HEK293 (cell line): ENCODE measurements around the gene NDUFS7.

Source experiments
- CTCF ChIA-PET: fragments of 350-600 bp; formaldehyde crosslinking; extraction: SDS; loops from one replicate; lab custom pipeline; 2021; ENCODE audit warnings: antibody characterized with exemption; lab: Yijun Ruan, JAX
- POLR2A ChIA-PET: fragments of 300-600 bp; formaldehyde crosslinking; extraction: SDS; loops from one replicate; lab custom pipeline; 2020; ENCODE audit warnings: antibody characterized with exemption, inconsistent platforms; lab: Yijun Ruan, JAX
- H3K27ac ChIP-seq: fragments of 200-500 bp; sonication (Bioruptor generic); 2 replicates; pipeline ENCODE4 v1.5.1; 2014; ENCODE audit warnings: low read depth, low read length, control low read depth, inconsistent platforms; ENCODE audit errors: extremely low read depth
- H3K36me3 ChIP-seq, 2 experiments: fragments of 200-500 bp in 1 of 2; sonication (Bioruptor generic) in 1 of 2; 1 replicate in 1 of 2; 2 replicates in 1 of 2; pipeline ENCODE4 v1.5.1; 2014 to 2017; ENCODE audit warnings: inconsistent platforms in 2 of 2, low read length in 2 of 2; ENCODE audit not compliant: control insufficient read depth in 2 of 2, insufficient read depth in 1 of 2
- H3K4me1 ChIP-seq: fragments of 200-500 bp; sonication (Bioruptor generic); 2 replicates; pipeline ENCODE4 v1.5.1; 2014; ENCODE audit warnings: mild to moderate bottlenecking, low read length, inconsistent platforms; ENCODE audit not compliant: control insufficient read depth, insufficient read depth
- H3K4me3 ChIP-seq: 2 replicates; pipeline ENCODE4 v1.5.1; 2011; ENCODE audit warnings: low read depth, mild to moderate bottlenecking, control low read depth, low read length, moderate library complexity
- H3K9me3 ChIP-seq: fragments of 200-500 bp; sonication (Bioruptor generic); 2 replicates; pipeline ENCODE4 v1.5.1; 2014; ENCODE audit warnings: low read depth, low read length, inconsistent platforms; ENCODE audit not compliant: control insufficient read depth, insufficient read depth
- EGR2 ChIP-seq: fragments of 450-650 bp; formaldehyde crosslinking; IDR thresholded peaks from 2 replicates; pipeline ENCODE4 v1.5.1; 2016; ENCODE audit warnings: low read depth, missing biosample characterization, missing genetic modification characterization
- GLI4 ChIP-seq: fragments of 450-650 bp; formaldehyde crosslinking; IDR thresholded peaks from 2 replicates; pipeline ENCODE4 v1.5.1; 2016; ENCODE audit warnings: missing biosample characterization, missing genetic modification characterization
- IKZF3 ChIP-seq: fragments of 450-650 bp; IDR thresholded peaks from 2 replicates; pipeline ENCODE4 v1.5.0; 2018; ENCODE audit warnings: missing biosample characterization, mild to moderate bottlenecking, missing genetic modification characterization, moderate library complexity
- KLF16 ChIP-seq: fragments of 450-650 bp; formaldehyde crosslinking; IDR thresholded peaks from 2 replicates; pipeline ENCODE4 v1.5.1; 2017; ENCODE audit warnings: missing biosample characterization, missing genetic modification characterization
- SP3 ChIP-seq: fragments of 450-650 bp; formaldehyde crosslinking; IDR thresholded peaks from 2 replicates; pipeline ENCODE4 v1.5.1; 2016; ENCODE audit warnings: missing biosample characterization, missing genetic modification characterization
- ZBTB1 ChIP-seq: fragments of 450-650 bp; formaldehyde crosslinking; IDR thresholded peaks from 2 replicates; pipeline ENCODE4 v1.5.1; 2016; ENCODE audit warnings: missing biosample characterization, missing genetic modification characterization
- ZBTB20 ChIP-seq: fragments of 450-650 bp; formaldehyde crosslinking; IDR thresholded peaks from 2 replicates; pipeline ENCODE4 v1.5.1; 2016; ENCODE audit warnings: missing biosample characterization, missing genetic modification characterization
- ZBTB26 ChIP-seq: fragments of 450-650 bp; formaldehyde crosslinking; optimal IDR thresholded peaks from 2 replicates; pipeline ENCODE3; 2016; ENCODE audit warnings: missing biosample characterization, mild to moderate bottlenecking, missing genetic modification characterization
- ZIC2 ChIP-seq: fragments of 450-650 bp; formaldehyde crosslinking; IDR thresholded peaks from 2 replicates; pipeline ENCODE4 v1.5.1; 2016; ENCODE audit warnings: missing biosample characterization, missing genetic modification characterization
- ZNF121 ChIP-seq: fragments of 450-650 bp; formaldehyde crosslinking; IDR thresholded peaks from 2 replicates; pipeline ENCODE4 v1.5.1; 2016; ENCODE audit warnings: missing biosample characterization, missing genetic modification characterization
- ZNF223 ChIP-seq: fragments of 450-650 bp; formaldehyde crosslinking; IDR thresholded peaks from 2 replicates; pipeline ENCODE4 v1.5.1; 2016; ENCODE audit warnings: missing biosample characterization, missing genetic modification characterization
- ZNF335 ChIP-seq: fragments of 450-650 bp; formaldehyde crosslinking; conservative IDR thresholded peaks from 2 replicates; pipeline ENCODE4 v1.5.1; 2016; ENCODE audit warnings: missing biosample characterization, missing genetic modification characterization
- ZNF521 ChIP-seq: fragments of 450-650 bp; formaldehyde crosslinking; IDR thresholded peaks from 2 replicates; pipeline ENCODE4 v1.5.1; 2017; ENCODE audit warnings: missing biosample characterization, mild to moderate bottlenecking, missing genetic modification characterization
- ZNF560 ChIP-seq: fragments of 450-650 bp; formaldehyde crosslinking; IDR thresholded peaks from 2 replicates; pipeline ENCODE4 v1.5.1; 2017; ENCODE audit warnings: missing biosample characterization, missing genetic modification characterization, borderline replicate concordance
- ZNF623 ChIP-seq: fragments of 450-650 bp; formaldehyde crosslinking; IDR thresholded peaks from 2 replicates; pipeline ENCODE4 v1.5.1; 2016; ENCODE audit warnings: missing biosample characterization, missing genetic modification characterization
- ZNF707 ChIP-seq: fragments of 450-650 bp; formaldehyde crosslinking; IDR thresholded peaks from 2 replicates; pipeline ENCODE4 v1.5.1; 2016; ENCODE audit warnings: missing biosample characterization, missing genetic modification characterization
- ZNF785 ChIP-seq: fragments of 450-650 bp; formaldehyde crosslinking; IDR thresholded peaks from 2 replicates; pipeline ENCODE4 v1.5.1; 2016; ENCODE audit warnings: missing biosample characterization, missing genetic modification characterization
- ZXDB ChIP-seq: fragments of 450-650 bp; formaldehyde crosslinking; IDR thresholded peaks from 2 replicates; pipeline ENCODE4 v1.5.1; 2016; ENCODE audit warnings: missing biosample characterization, missing genetic modification characterization
- TF ChIP-seq, protein P1 (sequence below): fragments of 450-650 bp; formaldehyde crosslinking; IDR thresholded peaks from 2 replicates; pipeline ENCODE4 v1.5.1; 2016; ENCODE audit warnings: missing biosample characterization, missing genetic modification characterization
- TF ChIP-seq, protein P2 (sequence below): fragments of 450-650 bp; formaldehyde crosslinking; IDR thresholded peaks from 2 replicates; pipeline ENCODE4 v1.5.1; 2017; ENCODE audit warnings: missing biosample characterization, missing genetic modification characterization
- TF ChIP-seq, protein P3 (sequence below): fragments of 450-650 bp; formaldehyde crosslinking; IDR thresholded peaks from 2 replicates; pipeline ENCODE4 v1.5.1; 2016; ENCODE audit warnings: missing biosample characterization, missing genetic modification characterization, borderline replicate concordance
- TF ChIP-seq, protein P4 (sequence below): fragments of 450-650 bp; formaldehyde crosslinking; IDR thresholded peaks from 2 replicates; pipeline ENCODE4 v1.5.1; 2017; ENCODE audit warnings: missing biosample characterization, missing genetic modification characterization

Gene NDUFS7

DNA sequence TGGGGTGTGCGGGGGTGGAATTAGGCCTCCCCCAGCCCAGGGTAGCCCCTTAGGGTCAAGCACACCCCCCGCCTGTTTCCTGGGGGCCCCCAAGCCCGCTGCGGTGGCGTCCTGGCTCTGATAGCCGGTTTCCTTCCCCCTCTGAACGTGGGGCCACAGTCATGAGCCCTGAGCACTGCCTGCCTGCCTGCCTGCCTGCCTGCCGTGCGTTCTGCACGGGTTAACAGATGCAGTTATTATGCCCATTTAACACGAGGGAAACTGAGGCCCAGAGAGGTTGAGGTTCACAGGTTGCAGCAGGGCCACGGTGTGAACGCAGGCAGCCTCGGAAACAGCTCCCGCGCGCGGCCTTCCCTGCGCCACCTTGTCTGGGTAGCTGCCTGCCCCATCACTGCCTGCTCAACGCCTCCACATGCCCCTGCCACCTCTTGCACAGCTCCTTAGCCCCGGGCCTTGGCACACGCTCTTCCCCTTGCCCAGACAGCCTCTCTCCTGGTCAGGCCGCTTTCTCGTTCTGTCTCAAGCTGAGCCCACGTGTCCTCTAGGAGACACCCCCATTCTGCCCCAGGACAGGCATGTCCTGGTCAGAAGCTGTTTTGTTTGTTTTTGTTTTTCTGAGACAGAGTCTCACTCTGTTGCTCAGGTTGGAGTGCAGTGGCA lies 18.8 kb downstream of the NDUFS7 start:
- Histone ChIP-seq H3K27ac (no peak overlapping the region), H3K9me3 (no peaks in the 10 kb centered on the region), H3K36me3 (peaks cover 0 to 16% of the 10 kb centered on the region in 2 experiments; a peak in 1 of 3 replicates), H3K4me1 (no peaks in the 10 kb centered on the region), H3K4me3 (no peak overlapping the region)
- TF ChIP-seq ZBTB1 (tag by site-specific recombination) (no peak), ZNF223 (tag by site-specific recombination) (peak; percentile 96), ZNF521 (tag by site-specific recombination) (no peak), ZNF623 (tag by site-specific recombination) (peak; percentile 74), GLI4 (no peak), ZNF335 (tag by site-specific recombination) (peak; percentile 82; the same call in 1 of the 2 replicates)
- TF ChIP-seq, protein P1, sequence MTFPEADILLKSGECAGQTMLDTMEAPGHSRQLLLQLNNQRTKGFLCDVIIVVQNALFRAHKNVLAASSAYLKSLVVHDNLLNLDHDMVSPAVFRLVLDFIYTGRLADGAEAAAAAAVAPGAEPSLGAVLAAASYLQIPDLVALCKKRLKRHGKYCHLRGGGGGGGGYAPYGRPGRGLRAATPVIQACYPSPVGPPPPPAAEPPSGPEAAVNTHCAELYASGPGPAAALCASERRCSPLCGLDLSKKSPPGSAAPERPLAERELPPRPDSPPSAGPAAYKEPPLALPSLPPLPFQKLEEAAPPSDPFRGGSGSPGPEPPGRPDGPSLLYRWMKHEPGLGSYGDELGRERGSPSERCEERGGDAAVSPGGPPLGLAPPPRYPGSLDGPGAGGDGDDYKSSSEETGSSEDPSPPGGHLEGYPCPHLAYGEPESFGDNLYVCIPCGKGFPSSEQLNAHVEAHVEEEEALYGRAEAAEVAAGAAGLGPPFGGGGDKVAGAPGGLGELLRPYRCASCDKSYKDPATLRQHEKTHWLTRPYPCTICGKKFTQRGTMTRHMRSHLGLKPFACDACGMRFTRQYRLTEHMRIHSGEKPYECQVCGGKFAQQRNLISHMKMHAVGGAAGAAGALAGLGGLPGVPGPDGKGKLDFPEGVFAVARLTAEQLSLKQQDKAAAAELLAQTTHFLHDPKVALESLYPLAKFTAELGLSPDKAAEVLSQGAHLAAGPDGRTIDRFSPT (tag by site-specific recombination): peak; percentile 49
- TF ChIP-seq, protein P2, sequence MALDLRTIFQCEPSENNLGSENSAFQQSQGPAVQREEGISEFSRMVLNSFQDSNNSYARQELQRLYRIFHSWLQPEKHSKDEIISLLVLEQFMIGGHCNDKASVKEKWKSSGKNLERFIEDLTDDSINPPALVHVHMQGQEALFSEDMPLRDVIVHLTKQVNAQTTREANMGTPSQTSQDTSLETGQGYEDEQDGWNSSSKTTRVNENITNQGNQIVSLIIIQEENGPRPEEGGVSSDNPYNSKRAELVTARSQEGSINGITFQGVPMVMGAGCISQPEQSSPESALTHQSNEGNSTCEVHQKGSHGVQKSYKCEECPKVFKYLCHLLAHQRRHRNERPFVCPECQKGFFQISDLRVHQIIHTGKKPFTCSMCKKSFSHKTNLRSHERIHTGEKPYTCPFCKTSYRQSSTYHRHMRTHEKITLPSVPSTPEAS: no peak
- ChIA-PET CTCF (interaction anchor here (1.5 kb wide), 1 partner anchor 158 kb away, joined by 3 read pairs; no protein-coding TSS in a partner anchor), POLR2A (interaction anchor here (0.5 to 1.4 kb wide), 3 partner anchors 20 to 982 kb away, joined by 3 to 4 read pairs (median 4); no protein-coding TSS in a partner anchor)

DNA sequence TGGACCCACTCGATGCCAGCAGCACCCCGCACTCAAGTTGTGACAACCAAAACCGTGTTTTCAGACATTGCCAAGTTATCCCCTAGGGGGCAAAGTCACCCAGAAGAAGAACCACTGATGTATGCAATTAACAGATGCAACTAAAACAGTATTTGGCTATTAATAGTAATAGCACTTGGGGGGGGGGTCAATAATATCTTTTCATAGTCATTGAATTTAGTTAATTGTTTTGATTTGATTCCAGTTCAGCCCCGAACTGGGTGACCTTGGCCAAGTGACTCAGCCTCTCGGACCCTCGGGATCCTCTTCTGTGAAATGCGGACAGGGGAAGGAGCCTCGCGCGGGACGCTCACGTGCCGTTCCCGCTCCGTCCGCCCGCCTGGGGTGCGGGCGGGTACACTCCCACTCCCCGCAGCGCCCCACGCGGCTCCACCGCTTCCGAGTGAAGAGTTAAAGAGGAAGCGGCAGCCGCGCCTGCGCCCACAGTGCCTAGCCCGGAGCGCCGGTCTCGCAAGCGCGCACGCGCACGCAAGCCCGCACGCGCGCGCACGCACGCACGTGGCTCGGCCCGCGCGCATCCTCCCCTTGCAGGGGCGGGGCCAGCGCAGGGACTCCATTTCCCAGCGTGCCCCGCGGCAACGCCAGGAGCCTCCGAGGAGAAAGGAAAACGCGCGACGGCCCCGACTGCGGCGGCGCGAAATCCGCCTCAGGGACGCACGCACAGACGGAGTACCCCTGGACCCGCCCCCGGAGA lies 23.2 kb downstream of the NDUFS7 start:
- CTCF ChIA-PET: interaction anchor here (0.6 kb wide), 1 partner anchor 30 kb away, joined by 3 read pairs; no protein-coding TSS in a partner anchor
- no peaks in the 10 kb centered on the region for H3K9me3 ChIP-seq
- POLR2A ChIA-PET: no interaction called here
- peaks cover 9% of the 10 kb centered on the region for H3K4me1 ChIP-seq
- H3K36me3 ChIP-seq: peaks cover 0 to 32% of the 10 kb centered on the region in 2 experiments; a peak in 1 of 3 replicates
- H3K27ac ChIP-seq: peak overlapping the region; percentile 98; the same call in 1 of the 2 replicates
- H3K4me3 ChIP-seq: peak overlapping the region; percentile 53
- TF ChIP-seq ZNF560 (tag by site-specific recombination) (no peak), IKZF3 (peak; percentile 51; the same call in 1 of the 2 replicates), ZIC2 (peak; percentile 69), ZNF707 (tag by site-specific recombination) (no peak), ZNF785 (tag by site-specific recombination) (peak; percentile 27; the same call in 1 of the 2 replicates), ZNF121 (tag by site-specific recombination) (peak; percentile 48; the same call in 1 of the 2 replicates), ZBTB26 (tag by site-specific recombination) (peak; percentile 88), EGR2 (tag by site-specific recombination) (peak; percentile 80), KLF16 (tag by site-specific recombination) (0 out of 2 replicates have a peak, but pooled peaks have one; percentile 13), SP3 (tag by site-specific recombination) (peak; percentile 86), ZBTB20 (tag by site-specific recombination) (0 out of 2 replicates have a peak, but pooled peaks have one; percentile 12), ZXDB (tag by site-specific recombination) (peak; percentile 100)
- TF ChIP-seq, protein P3, sequence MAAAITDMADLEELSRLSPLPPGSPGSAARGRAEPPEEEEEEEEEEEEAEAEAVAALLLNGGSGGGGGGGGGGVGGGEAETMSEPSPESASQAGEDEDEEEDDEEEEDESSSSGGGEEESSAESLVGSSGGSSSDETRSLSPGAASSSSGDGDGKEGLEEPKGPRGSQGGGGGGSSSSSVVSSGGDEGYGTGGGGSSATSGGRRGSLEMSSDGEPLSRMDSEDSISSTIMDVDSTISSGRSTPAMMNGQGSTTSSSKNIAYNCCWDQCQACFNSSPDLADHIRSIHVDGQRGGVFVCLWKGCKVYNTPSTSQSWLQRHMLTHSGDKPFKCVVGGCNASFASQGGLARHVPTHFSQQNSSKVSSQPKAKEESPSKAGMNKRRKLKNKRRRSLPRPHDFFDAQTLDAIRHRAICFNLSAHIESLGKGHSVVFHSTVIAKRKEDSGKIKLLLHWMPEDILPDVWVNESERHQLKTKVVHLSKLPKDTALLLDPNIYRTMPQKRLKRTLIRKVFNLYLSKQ (tag by site-specific recombination): no peak
- TF ChIP-seq, protein P4, sequence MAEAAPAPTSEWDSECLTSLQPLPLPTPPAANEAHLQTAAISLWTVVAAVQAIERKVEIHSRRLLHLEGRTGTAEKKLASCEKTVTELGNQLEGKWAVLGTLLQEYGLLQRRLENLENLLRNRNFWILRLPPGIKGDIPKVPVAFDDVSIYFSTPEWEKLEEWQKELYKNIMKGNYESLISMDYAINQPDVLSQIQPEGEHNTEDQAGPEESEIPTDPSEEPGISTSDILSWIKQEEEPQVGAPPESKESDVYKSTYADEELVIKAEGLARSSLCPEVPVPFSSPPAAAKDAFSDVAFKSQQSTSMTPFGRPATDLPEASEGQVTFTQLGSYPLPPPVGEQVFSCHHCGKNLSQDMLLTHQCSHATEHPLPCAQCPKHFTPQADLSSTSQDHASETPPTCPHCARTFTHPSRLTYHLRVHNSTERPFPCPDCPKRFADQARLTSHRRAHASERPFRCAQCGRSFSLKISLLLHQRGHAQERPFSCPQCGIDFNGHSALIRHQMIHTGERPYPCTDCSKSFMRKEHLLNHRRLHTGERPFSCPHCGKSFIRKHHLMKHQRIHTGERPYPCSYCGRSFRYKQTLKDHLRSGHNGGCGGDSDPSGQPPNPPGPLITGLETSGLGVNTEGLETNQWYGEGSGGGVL (tag by site-specific recombination): peak; percentile 47
- TF ChIP-seq, protein P1 (tag by site-specific recombination): 0 out of 2 replicates have a peak, but pooled peaks have one; percentile 62
